HG03469 (cell line): ENCODE measurements around the gene CFAP119.

Experiments
- ATAC-seq: cut with Tn5 transposase; IDR thresholded peaks from one replicate; pipeline ENCODE4 v1.9.1; 2021; ENCODE audit warnings: mild to moderate bottlenecking, moderate library complexity, moderate number of reproducible peaks; ENCODE audit not compliant: unreplicated experiment

The CFAP119 gene

DNA sequence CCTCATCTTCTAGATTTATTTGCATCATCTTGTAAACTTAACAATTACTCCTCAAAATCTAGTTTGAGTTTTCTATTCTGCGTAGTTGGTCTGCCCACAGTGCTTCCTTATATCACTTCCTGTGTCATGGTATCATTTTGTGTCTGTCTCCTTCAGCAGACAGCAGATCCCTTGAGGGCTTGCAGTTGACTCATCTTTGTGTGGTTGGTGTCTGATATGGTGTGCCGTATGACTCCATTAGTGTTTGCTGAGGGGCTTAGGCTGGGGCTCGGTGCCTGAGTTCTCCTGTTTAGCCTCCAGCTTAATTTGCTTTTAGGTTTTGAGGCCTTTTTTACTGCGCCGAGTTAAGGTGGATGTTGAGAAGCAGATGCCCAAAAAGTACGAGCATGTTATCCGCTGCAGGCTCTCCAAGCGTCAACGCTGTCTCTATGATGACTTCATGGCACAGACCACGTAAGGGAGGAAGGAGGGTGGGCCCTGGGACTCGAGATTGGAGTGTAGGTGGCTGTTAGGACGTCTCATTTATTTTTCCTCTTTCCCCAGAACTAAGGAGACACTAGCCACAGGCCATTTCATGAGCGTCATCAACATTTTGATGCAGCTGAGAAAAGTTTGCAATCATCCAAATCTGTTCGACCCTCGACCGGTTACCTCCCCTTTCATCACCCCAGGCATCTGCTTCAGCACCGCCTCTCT is 46.0 kb downstream of the CFAP119 start:
- no peak for ATAC-seq

DNA sequence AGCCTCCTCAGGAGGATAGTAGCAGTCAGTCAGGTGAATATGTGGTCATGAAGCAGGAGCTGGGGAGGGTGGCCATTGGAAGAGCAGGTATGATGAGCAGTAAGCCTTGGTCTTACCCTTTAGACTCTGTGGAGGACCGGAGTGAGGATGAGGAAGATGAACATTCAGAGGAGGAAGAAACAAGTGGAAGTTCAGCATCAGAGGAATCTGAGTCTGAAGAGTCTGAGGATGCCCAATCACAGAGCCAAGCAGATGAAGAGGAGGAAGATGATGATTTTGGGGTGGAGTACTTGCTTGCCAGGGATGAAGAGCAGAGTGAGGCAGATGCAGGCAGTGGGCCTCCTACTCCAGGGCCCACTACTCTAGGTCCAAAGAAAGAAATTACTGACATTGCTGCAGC is 50.1 kb downstream of the CFAP119 start:
- ATAC-seq, result no peak

DNA sequence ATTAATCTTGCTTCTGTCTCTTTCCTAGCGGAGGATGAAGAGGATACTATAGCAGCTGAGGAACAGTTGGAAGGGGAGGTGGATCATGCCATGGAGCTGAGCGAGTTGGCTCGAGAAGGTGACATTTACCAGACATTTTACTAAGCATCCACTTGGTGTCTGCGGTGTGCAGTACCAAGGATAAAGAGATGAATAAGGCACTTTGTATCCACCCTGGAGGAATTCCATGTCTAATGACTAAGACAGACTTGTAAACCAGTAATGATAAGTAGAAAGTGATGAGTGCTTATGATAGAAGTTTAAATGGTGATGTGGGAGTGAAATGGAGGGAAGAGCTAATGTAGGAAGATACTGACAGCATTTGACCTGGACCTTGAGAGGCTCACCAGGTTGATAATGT is 50.9 kb downstream of the CFAP119 start:
- no peak for ATAC-seq
